Activated CD4-positive, alpha-beta memory T cell treated with anti-CD3 and anti-CD28 coated beads for 36 hours (primary cell): ENCODE measurements around the gene DNAJC25. TPM values are rescaled to one million over a fixed set of nuclear protein-coding genes. Genes with fewer than 3 reads are reported as not detected.

Experiments
- CTCF ChIA-PET: fragments of 350-600 bp; sonication (Branson Sonifier 250); formaldehyde crosslinking; loops from one replicate; lab custom pipeline; 2021; ENCODE audit warnings: antibody characterized with exemption, inconsistent platforms; lab: Charles Lee
- POLR2A ChIA-PET: fragments of 350-600 bp; sonication (Branson Sonifier 250); formaldehyde crosslinking; loops from one replicate; lab custom pipeline; 2021; ENCODE audit warnings: antibody characterized with exemption; lab: Charles Lee
- DNase-seq: peaks from one replicate; pipeline ENCODE4 v3.0.0-alpha.2; 2020
- H3K27ac Mint-ChIP-seq: one replicate; pipeline ENCODE4 v1.8.0; 2021; ENCODE audit warnings: mixed read lengths
- H3K27me3 Mint-ChIP-seq: one replicate; pipeline ENCODE4 v1.8.0; 2021; ENCODE audit warnings: mixed read lengths
- H3K36me3 Mint-ChIP-seq: one replicate; pipeline ENCODE4 v1.8.0; 2021; ENCODE audit warnings: mixed read lengths
- H3K4me1 Mint-ChIP-seq: one replicate; pipeline ENCODE4 v1.8.0; 2021; ENCODE audit warnings: low read depth, mixed read lengths
- H3K4me3 Mint-ChIP-seq: one replicate; pipeline ENCODE4 v1.8.0; 2021; ENCODE audit warnings: mild to moderate bottlenecking, mixed read lengths
- H3K9me3 Mint-ChIP-seq: one replicate; pipeline ENCODE4 v1.8.0; 2021; ENCODE audit warnings: mixed read lengths
- intact Hi-C: fragments of 100-400 bp; cut with micrococcal nuclease; formaldehyde crosslinking; loops from one replicate; pipeline ENCODE4 v1.15.1; 2023
- total RNA-seq, 2 experiments: library from RNA; stranded (reverse); gene quantifications; one replicate each; pipeline ENCODE4 v1.2.3, GENCODE V29; 2021

DNAJC25 gene
- total RNA-seq, 2 experiments from 2014 or later: 4.2 to 4.5 TPM

GRCh38 chr9:111630182-111630963, 761 bp upstream of the DNAJC25 start:
- Mint-ChIP-seq H3K27ac (peak overlapping the region; percentile 74), H3K4me3 (peak overlapping the region; percentile 90), H3K36me3 (peaks cover 2% of the 10 kb centered on the region), H3K4me1 (peaks cover 34% of the 10 kb centered on the region), H3K9me3 (no peaks in the 10 kb centered on the region), H3K27me3 (peaks cover 2% of the 10 kb centered on the region)
- intact Hi-C loops: loop anchor here (2.0 to 10.0 kb wide), 5 partner anchors 103 to 1120 kb away; partner anchors contain the start of genes PTBP3, SNX30, UGCG and ZNF483
- POLR2A ChIA-PET: interaction anchor here (0.9 to 2.5 kb wide), 6 partner anchors 17 to 1374 kb away, joined by 3 to 21 read pairs (median 5); partner anchors contain the start of genes ECPAS, GNG10 and TXN
- CTCF ChIA-PET: interaction anchor here (1.5 to 2.6 kb wide), 3 partner anchors 9 to 129 kb away, joined by 4 to 12 read pairs (median 6); partner anchors contain the start of gene GNG10
- DNase-seq: no peak

DNA sequence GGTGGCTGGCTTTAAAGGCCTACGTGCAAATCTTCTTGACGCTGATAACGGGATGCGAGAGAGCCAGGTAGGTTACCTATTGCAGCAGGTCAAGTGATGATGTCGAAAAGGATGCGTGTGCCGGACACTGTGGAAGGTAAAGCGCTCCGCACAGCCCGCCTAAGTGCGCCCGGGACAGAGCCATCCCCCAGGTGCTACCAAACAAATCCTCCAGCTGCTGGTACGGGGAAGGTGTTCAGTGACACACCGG, 245 bp upstream of the DNAJC25 start:
- Mint-ChIP-seq H3K27ac (peak overlapping the region; percentile 74), H3K36me3 (peaks cover 2% of the 10 kb centered on the region), H3K4me3 (peak overlapping the region; percentile 90), H3K27me3 (no peaks in the 10 kb centered on the region), H3K9me3 (no peaks in the 10 kb centered on the region), H3K4me1 (peaks cover 39% of the 10 kb centered on the region)
- intact Hi-C loops: loop anchor here (1.0 to 10.0 kb wide), 9 partner anchors 31 to 1120 kb away; partner anchors contain the start of genes HSDL2, PTBP3, SNX30 and UGCG
- ChIA-PET CTCF (interaction anchor here (1.2 to 2.6 kb wide), 6 partner anchors 10 to 444 kb away, joined by 3 to 12 read pairs (median 5); partner anchors contain the start of gene GNG10), POLR2A (interaction anchor here (0.9 to 2.5 kb wide), 5 partner anchors 18 to 1374 kb away, joined by 3 to 21 read pairs (median 5); partner anchors contain the start of genes ECPAS, GNG10 and TXN)
- no peak for DNase-seq

DNA sequence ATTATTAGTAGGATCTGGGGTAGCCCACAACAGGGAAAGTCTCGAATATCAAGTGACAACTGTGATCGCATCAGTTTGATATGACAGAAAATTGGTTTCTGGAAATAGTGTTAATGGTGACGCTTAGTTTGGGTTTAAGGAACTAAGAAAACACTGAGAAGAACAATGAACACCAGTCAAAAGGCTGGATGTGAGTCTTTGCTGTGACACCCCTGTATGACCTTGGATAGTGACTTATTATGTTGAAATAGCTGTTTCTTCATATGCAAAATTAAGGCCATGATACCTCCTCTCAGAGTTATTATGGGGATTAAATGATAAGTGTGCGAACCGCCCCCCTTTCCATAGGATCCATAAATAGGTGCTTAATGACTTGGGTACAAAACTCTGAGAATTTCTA, 926 bp downstream of the DNAJC25 start:
- H3K4me3 Mint-ChIP-seq: peak overlapping the region; percentile 90
- no peaks in the 10 kb centered on the region for H3K9me3 Mint-ChIP-seq
- peaks cover 43% of the 10 kb centered on the region for H3K4me1 Mint-ChIP-seq
- intact Hi-C loops: loop anchor here (5.0 to 10.0 kb wide), 4 partner anchors 105 to 700 kb away; partner anchors contain the start of genes PTBP3, UGCG and ZNF483
- ChIA-PET POLR2A (interaction anchor here (1.3 to 2.5 kb wide), 4 partner anchors 30 to 1376 kb away, joined by 5 to 21 read pairs (median 6); partner anchors contain the start of genes ECPAS, GNG10 and TXN), CTCF (interaction anchor here (1.2 to 2.6 kb wide), 5 partner anchors 11 to 443 kb away, joined by 3 to 12 read pairs (median 6); partner anchors contain the start of gene GNG10)
- no peaks in the 10 kb centered on the region for H3K27me3 Mint-ChIP-seq
- DNase-seq: no peak
- peak overlapping the region; percentile 74 for H3K27ac Mint-ChIP-seq
- peaks cover 2% of the 10 kb centered on the region for H3K36me3 Mint-ChIP-seq

GRCh38 chr9:111632695-111633388, 1.7 kb downstream of the DNAJC25 start:
- Mint-ChIP-seq H3K27me3 (no peaks in the 10 kb centered on the region), H3K4me3 (peak overlapping the region; percentile 90), H3K36me3 (peaks cover 2% of the 10 kb centered on the region), H3K9me3 (no peaks in the 10 kb centered on the region), H3K27ac (no peak overlapping the region), H3K4me1 (peaks cover 43% of the 10 kb centered on the region)
- ChIA-PET POLR2A (interaction anchor here (2.1 to 2.5 kb wide), 2 partner anchors 29 to 150 kb away, joined by 7 to 21 read pairs; partner anchors contain the start of genes ECPAS and GNG10), CTCF (interaction anchor here (0.8 to 2.6 kb wide), 2 partner anchors 29 to 35 kb away, joined by 3 to 12 read pairs; partner anchors contain the start of gene GNG10)
- intact Hi-C loops: loop anchor here (5.0 to 10.0 kb wide), 4 partner anchors 106 to 699 kb away; partner anchors contain the start of genes PTBP3, UGCG and ZNF483
- DNase-seq: no peak

GRCh38 chr9:111633389-111633736, 2.2 kb downstream of the DNAJC25 start:
- no peak overlapping the region for H3K27ac Mint-ChIP-seq
- no peaks in the 10 kb centered on the region for H3K9me3 Mint-ChIP-seq
- peak overlapping the region; percentile 3 for H3K4me3 Mint-ChIP-seq
- CTCF ChIA-PET: interaction anchor here (0.8 kb wide), 1 partner anchor 35 kb away, joined by 3 read pairs; no protein-coding TSS in a partner anchor
- no peaks in the 10 kb centered on the region for H3K27me3 Mint-ChIP-seq
- peaks cover 2% of the 10 kb centered on the region for H3K36me3 Mint-ChIP-seq
- POLR2A ChIA-PET: no interaction called here
- no peak for DNase-seq
- peaks cover 43% of the 10 kb centered on the region for H3K4me1 Mint-ChIP-seq
- intact Hi-C loops: loop anchor here (5.0 to 10.0 kb wide), 4 partner anchors 106 to 699 kb away; partner anchors contain the start of genes PTBP3, UGCG and ZNF483

- H3K4me1 Mint-ChIP-seq: peaks cover 43% of the 10 kb centered on the region
- H3K9me3 Mint-ChIP-seq: no peaks in the 10 kb centered on the region
- DNase-seq: no peak
- CTCF ChIA-PET: no interaction called here
- H3K4me3 Mint-ChIP-seq: no peak overlapping the region
- H3K27ac Mint-ChIP-seq: no peak overlapping the region
- intact Hi-C loops: loop anchor here (5.0 to 10.0 kb wide), 4 partner anchors 108 to 697 kb away; partner anchors contain the start of genes PTBP3, UGCG and ZNF483
- POLR2A ChIA-PET: no interaction called here
- no peaks in the 10 kb centered on the region for H3K27me3 Mint-ChIP-seq
- H3K36me3 Mint-ChIP-seq: peaks cover 2% of the 10 kb centered on the region
Measured at GRCh38 chr9:111634860-111635259, 3.7 kb downstream of the DNAJC25 start.

- Mint-ChIP-seq H3K36me3 (peaks cover 2% of the 10 kb centered on the region), H3K4me1 (peaks cover 35% of the 10 kb centered on the region), H3K27ac (no peak overlapping the region), H3K27me3 (no peaks in the 10 kb centered on the region), H3K4me3 (no peak overlapping the region), H3K9me3 (no peaks in the 10 kb centered on the region)
- CTCF ChIA-PET: interaction anchor here (1.8 kb wide), 1 partner anchor 39 kb away, joined by 4 read pairs; no protein-coding TSS in a partner anchor
- POLR2A ChIA-PET: interaction anchor here (1.0 kb wide), 1 partner anchor 24 kb away, joined by 3 read pairs; the partner anchor contains the start of gene GNG10
- intact Hi-C loops: loop anchor here (10.0 kb wide), 1 partner anchor 107 kb away; no protein-coding TSS in a partner anchor
- DNase-seq: no peak
Measured at GRCh38 chr9:111637421-111637950, 6.4 kb downstream of the DNAJC25 start.

DNA sequence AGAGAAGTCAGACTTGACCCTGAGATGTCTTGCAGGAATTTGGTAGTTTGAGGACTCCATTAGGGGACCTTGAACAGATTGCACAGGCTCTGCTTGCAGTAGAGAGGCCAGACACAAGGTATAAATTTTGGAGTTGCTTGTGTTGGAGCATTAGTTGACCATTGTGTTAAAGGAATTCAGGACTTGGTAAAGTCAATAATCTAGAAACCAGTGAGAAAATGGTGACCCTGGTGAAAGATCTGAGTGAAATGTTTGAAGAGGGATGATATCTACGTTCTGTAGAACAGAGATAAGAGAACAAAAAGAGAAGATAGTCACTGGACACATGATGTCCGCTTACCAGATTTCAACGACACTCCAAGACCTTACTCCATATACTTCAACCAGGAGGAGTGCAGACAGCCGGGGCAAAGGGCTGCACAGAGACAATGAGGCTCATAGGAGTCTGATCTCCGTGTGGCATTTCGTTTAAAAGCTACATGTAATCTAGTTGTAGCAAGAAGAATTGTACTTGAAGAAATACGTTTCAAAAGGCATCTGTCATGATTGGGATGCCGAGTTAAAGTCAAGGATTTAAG, 13.2 kb downstream of the DNAJC25 start:
- CTCF ChIA-PET: interaction anchor here (1.1 kb wide), 1 partner anchor 17 kb away, joined by 3 read pairs; the partner anchor contains the start of gene GNG10

DNA sequence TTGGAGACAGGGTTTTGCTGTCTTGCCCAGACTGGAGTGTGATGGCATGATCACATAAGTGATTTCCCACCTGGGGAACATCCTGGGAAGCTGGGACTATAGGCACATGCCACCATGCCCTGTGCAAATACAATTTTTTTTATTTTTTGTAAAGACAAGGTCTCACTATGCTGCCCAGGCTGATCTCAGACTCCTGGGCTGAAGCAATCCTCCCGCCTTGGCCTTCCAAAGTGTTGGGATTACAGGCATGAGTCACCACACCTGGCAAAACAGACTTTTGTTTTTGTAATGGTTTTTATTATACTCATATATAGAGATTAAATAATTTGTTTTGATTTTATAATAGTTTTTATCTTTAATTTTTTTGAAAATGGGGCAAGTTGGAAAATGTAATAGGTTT, 14.7 kb downstream of the DNAJC25 start:
- intact Hi-C loops: no loop called here
- Mint-ChIP-seq H3K4me1 (peaks cover 2% of the 10 kb centered on the region), H3K27ac (no peak overlapping the region), H3K9me3 (no peaks in the 10 kb centered on the region), H3K4me3 (no peak overlapping the region), H3K36me3 (peaks cover 20% of the 10 kb centered on the region), H3K27me3 (no peaks in the 10 kb centered on the region)
- ChIA-PET POLR2A (no interaction called here), CTCF (no interaction called here)
- DNase-seq: no peak

More for the DNA sequence above, 13.2 kb downstream of the DNAJC25 start:
- H3K36me3 Mint-ChIP-seq: peaks cover 14% of the 10 kb centered on the region
- H3K27me3 Mint-ChIP-seq: no peaks in the 10 kb centered on the region
- intact Hi-C loops: no loop called here
- POLR2A ChIA-PET: interaction anchor here (0.6 kb wide), 1 partner anchor 710 kb away, joined by 3 read pairs; no protein-coding TSS in a partner anchor
- H3K4me3 Mint-ChIP-seq: no peak overlapping the region
- H3K27ac Mint-ChIP-seq: no peak overlapping the region
- H3K4me1 Mint-ChIP-seq: peaks cover 2% of the 10 kb centered on the region
- H3K9me3 Mint-ChIP-seq: no peaks in the 10 kb centered on the region
- no peak for DNase-seq

- H3K4me3 Mint-ChIP-seq: no peak overlapping the region
- no peaks in the 10 kb centered on the region for H3K27me3 Mint-ChIP-seq
- H3K9me3 Mint-ChIP-seq: no peaks in the 10 kb centered on the region
- no peak for DNase-seq
- intact Hi-C loops: no loop called here
- H3K27ac Mint-ChIP-seq: no peak overlapping the region
- H3K36me3 Mint-ChIP-seq: peaks cover 21% of the 10 kb centered on the region
- H3K4me1 Mint-ChIP-seq: peaks cover 2% of the 10 kb centered on the region
- POLR2A ChIA-PET: no interaction called here
- CTCF ChIA-PET: no interaction called here
Measured at GRCh38 chr9:111646417-111646816, 15.3 kb downstream of the DNAJC25 start.

GRCh38 chr9:111648066-111648465, 16.9 kb downstream of the DNAJC25 start:
- H3K27me3 Mint-ChIP-seq: no peaks in the 10 kb centered on the region
- peaks cover 2% of the 10 kb centered on the region for H3K4me1 Mint-ChIP-seq
- ChIA-PET POLR2A (no interaction called here), CTCF (no interaction called here)
- H3K36me3 Mint-ChIP-seq: peaks cover 23% of the 10 kb centered on the region
- intact Hi-C loops: no loop called here
- DNase-seq: no peak
- no peaks in the 10 kb centered on the region for H3K9me3 Mint-ChIP-seq
- no peak overlapping the region for H3K4me3 Mint-ChIP-seq
- no peak overlapping the region for H3K27ac Mint-ChIP-seq
